ENCODE results near the gene PTPN20. TPM values are rescaled to one million over a fixed set of nuclear protein-coding genes. Genes with fewer than 3 reads are reported as not detected.
A peak's percentile ranks its signal among the peaks of the same experiment; 100 is the strongest.

PTPN20 gene
- total and polyA plus RNA-seq, 2 of the 4 experiments (the other 2 are of a cell fraction): 0.14 TPM; not detected in 1

DNA sequence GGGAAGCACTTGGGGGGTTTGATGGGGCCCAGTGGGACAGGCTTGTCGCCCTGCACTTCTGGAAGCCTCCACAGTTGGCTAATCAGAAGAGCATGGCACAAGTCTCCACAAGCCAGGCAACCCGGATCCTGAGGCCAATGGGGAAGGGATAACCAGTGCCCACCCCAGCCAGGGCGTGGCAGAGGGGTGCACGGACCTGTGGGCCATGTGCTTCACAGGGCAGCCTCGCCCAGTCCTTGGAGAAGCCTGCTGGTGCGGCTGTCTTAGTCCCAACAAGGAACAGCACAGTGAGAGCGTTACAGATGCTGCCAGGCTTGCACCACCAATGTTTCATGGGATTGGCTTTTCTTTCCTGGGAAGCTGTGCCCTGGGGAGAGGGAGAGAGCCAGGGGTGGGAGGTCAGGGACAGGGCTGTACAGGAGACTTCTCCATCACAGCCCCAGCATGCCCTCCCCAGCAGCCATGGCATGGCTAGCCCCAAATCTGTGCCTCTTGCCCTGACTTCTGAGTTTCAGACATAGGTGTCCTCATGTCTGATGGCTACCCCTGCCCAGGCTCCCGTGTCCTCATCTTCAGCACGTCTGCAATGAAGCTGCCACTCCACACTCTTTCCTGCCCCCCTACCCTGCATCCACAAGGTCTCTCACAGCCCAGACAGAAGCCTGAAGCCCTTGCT is 116.0 kb downstream of the PTPN20 start:
- Histone ChIP-seq H3K9me1 (ENCODE audit: insufficient read depth, low read length) (peaks cover 6% of the 10 kb centered on the region), H3K4ac (ENCODE audit: low read depth, low read length) (no peak overlapping the region), H2AFZ (replicated peaks; ENCODE audit: low read length, poor library complexity) (no peak overlapping the region), H3K18ac (ENCODE audit: low read depth, low read length) (no peak overlapping the region), H2BK15ac (ENCODE audit: low read depth, low read length) (no peak overlapping the region), H3K79me1 (ENCODE audit: low read depth in 1 of 2, low read length in 2 of 2) (no peaks in the 10 kb centered on the region), H3K36me3 (ENCODE audit: control insufficient read depth, insufficient read depth, low read length) (no peaks in the 10 kb centered on the region), H3K4me3 (ENCODE audit: insufficient read depth, low read depth, low read length) (no peak overlapping the region), H4K8ac (ENCODE audit: low read depth in 2 of 2, low read length in 2 of 2) (no peak overlapping the region), H3K27me3 (ENCODE audit: control insufficient read depth, insufficient read depth, low read length) (no peaks in the 10 kb centered on the region), H2AK9ac (replicated peaks; ENCODE audit: low read depth, low read length, poor library complexity) (peak overlapping the region; percentile 30), H3K23ac (ENCODE audit: low read depth, low read length) (no peak overlapping the region), H3K56ac (ENCODE audit: extremely low read depth, insufficient read depth, low read length) (no peak overlapping the region), H2AK5ac (ENCODE audit: low read depth, low read length) (no peak overlapping the region), H4K91ac (ENCODE audit: insufficient read depth, low read depth, low read length) (no peak overlapping the region), H3K14ac (replicated peaks; ENCODE audit: low read depth, low read length) (no peak overlapping the region), H4K5ac (ENCODE audit: low read depth, low read length) (no peak overlapping the region), H4K20me1 (ENCODE audit: insufficient read depth, low read length) (no peaks in the 10 kb centered on the region), H2BK120ac (ENCODE audit: low read depth, low read length) (no peak overlapping the region), H2BK5ac (ENCODE audit: low read depth, low read length, poor library complexity, severe bottlenecking) (no peak overlapping the region), H3K4me1 (ENCODE audit: control insufficient read depth, insufficient read depth, low read length) (0 out of 2 replicates have a peak, but pooled peaks cover 3% of the 10 kb centered on the region), H2BK20ac (ENCODE audit: low read depth, low read length) (no peak overlapping the region), H3K4me2 (ENCODE audit: low read depth, low read length) (no peak overlapping the region), H3K9ac (ENCODE audit: low read depth, low read length) (no peak overlapping the region), H3K9me3 (ENCODE audit: control insufficient read depth, insufficient read depth, low read length) (no peaks in the 10 kb centered on the region), H3K27ac (ENCODE audit: insufficient read depth, low read length) (no peak overlapping the region)
- ATAC-seq (ENCODE audit: low read depth): no peak
- BruUV-seq (replicated peaks): no TSS peak
- TF ChIP-seq BHLHE40 (IDR thresholded peaks at IDR 0.05; ENCODE audit: low read depth, low read length) (no peak), MAZ (IDR thresholded peaks at IDR 0.05; ENCODE audit: borderline replicate concordance, low read depth, low read length) (no peak), MXI1 (IDR thresholded peaks at IDR 0.05; ENCODE audit: borderline replicate concordance, low read depth, low read length) (no peak), RAD21 (IDR thresholded peaks at IDR 0.05; ENCODE audit: low read length) (no peak), RFX5 (IDR thresholded peaks at IDR 0.05; ENCODE audit: low read depth, low read length) (no peak), CEBPB (IDR thresholded peaks at IDR 0.05; ENCODE audit: low read depth, low read length) (no peak), RCOR1 (IDR thresholded peaks at IDR 0.05; ENCODE audit: insufficient replicate concordance, low read length) (no peak)
- TF ChIP-seq, protein P1, sequence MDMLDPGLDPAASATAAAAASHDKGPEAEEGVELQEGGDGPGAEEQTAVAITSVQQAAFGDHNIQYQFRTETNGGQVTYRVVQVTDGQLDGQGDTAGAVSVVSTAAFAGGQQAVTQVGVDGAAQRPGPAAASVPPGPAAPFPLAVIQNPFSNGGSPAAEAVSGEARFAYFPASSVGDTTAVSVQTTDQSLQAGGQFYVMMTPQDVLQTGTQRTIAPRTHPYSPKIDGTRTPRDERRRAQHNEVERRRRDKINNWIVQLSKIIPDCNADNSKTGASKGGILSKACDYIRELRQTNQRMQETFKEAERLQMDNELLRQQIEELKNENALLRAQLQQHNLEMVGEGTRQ (IDR thresholded peaks at IDR 0.05; ENCODE audit: low read depth, low read length): no peak
- intact Hi-C loops (cut with micrococcal nuclease) (no loop called here), in situ Hi-C loops (cut with MboI; ENCODE audit: low sequenced_read_pairs) (loop anchor here (10.0 kb wide), 1 partner anchor 278 kb away; the partner anchor contains the start of gene GDF10), dilution Hi-C loops (cut with HindIII; ENCODE audit: low sequenced_read_pairs, unreplicated experiment) (no loop called here)
- ChIA-PET POLR2A (ENCODE audit: unreplicated experiment) (no interaction called here), CTCF (interaction anchor here (0.8 to 2.9 kb wide), 2 partner anchors 24 to 284 kb away, joined by 3 to 16 read pairs; no protein-coding TSS in a partner anchor)
- DNase-seq: no peak
- WGBS, 2 experiments (ENCODE audit: extremely low coverage in 2 of 2, insufficient read length in 1 of 2): 77% methylated on average over 4 of the region's 9 CpGs; no CpG with 5 or more reads in 1 of the 2 experiments

All from IMR-90 (cell line).